ENCODE measurements around the gene C1QC.

The C1QC gene

GRCh38 chr1:22680726-22681125 is 37.3 kb downstream of the C1QC start:
- no peak for DNase-seq (ENCODE audit: low read depth in 2 of 2)

- DNase-seq (ENCODE audit: low read depth in 2 of 2) = no peak
Observed at GRCh38 chr1:22681556-22682276, 38.3 kb downstream of the C1QC start.

- no peak for DNase-seq (ENCODE audit: low read depth in 2 of 2)
Observed at GRCh38 chr1:22683547-22683946, 40.1 kb downstream of the C1QC start.

- DNase-seq (ENCODE audit: low read depth in 2 of 2) = no peak
Observed at GRCh38 chr1:22685591-22686059, 42.2 kb downstream of the C1QC start.

GRCh38 chr1:22687191-22687590 is 43.8 kb downstream of the C1QC start:
- no peak for DNase-seq (ENCODE audit: low read depth in 2 of 2)

GRCh38 chr1:22688466-22688865 is 45.0 kb downstream of the C1QC start:
- DNase-seq (ENCODE audit: low read depth in 2 of 2) = no peak

GRCh38 chr1:22689505-22689904 is 46.1 kb downstream of the C1QC start:
- DNase-seq (ENCODE audit: low read depth in 2 of 2) = no peak

- no peak for DNase-seq (ENCODE audit: low read depth in 2 of 2)
Observed at GRCh38 chr1:22691031-22691753, 47.8 kb downstream of the C1QC start.

GRCh38 chr1:22694172-22694571 is 50.7 kb downstream of the C1QC start:
- DNase-seq (ENCODE audit: low read depth in 2 of 2) = no peak

GRCh38 chr1:22696610-22697009 is 53.2 kb downstream of the C1QC start:
- DNase-seq (ENCODE audit: low read depth in 2 of 2) = no peak

All from stimulated activated CD4-positive, alpha-beta T cell treated with anti-CD3 and anti-CD28 coated beads, Interleukin-1b, Interleukin-23, amount 100 ng/mL, for 4 hours (primary cell).